Breast epithelium (tissue), 4 donors: Measurements from ENCODE around the gene ADAM22. TPM values are rescaled to one million over a fixed set of nuclear protein-coding genes. Genes with fewer than 3 reads are reported as not detected.
"Not testable (repeated sequence)": the region's sequence is repeated elsewhere in the genome, so short reads cannot be mapped to it uniquely, and the experiment has no call there.

Source experiments
- DNase-seq, 2 donors: peaks; one replicate each; pipeline ENCODE4 v3.0.0-alpha.2; 2019; ENCODE audit warnings: low spot score in 2 of 2
- H3K27ac ChIP-seq, 2 donors: fragments of 200-600 bp; sonication (generic) in 1 of 2; one replicate each; pipeline ENCODE4 v1.5.1; 2016 to 2019; ENCODE audit warnings: mild to moderate bottlenecking in 1 of 2
- H3K27me3 ChIP-seq, 2 donors: fragments of 200-600 bp; sonication (generic) in 1 of 2; one replicate each; pipeline versions ENCODE4 v1.5.1 to v1.6.0; 2017 to 2019; ENCODE audit warnings: control low read depth in 1 of 2, mild to moderate bottlenecking in 1 of 2
- H3K36me3 ChIP-seq: fragments of 200-600 bp; one replicate; pipeline ENCODE4 v1.5.1; 2019
- H3K4me1 ChIP-seq, 2 donors: fragments of 200-600 bp; sonication (generic); one replicate each; pipeline ENCODE4 v1.5.1; 2016 to 2019; ENCODE audit warnings: control low read depth in 1 of 2
- H3K4me3 ChIP-seq, 3 donors: fragments of 200-600 bp; sonication (generic); 1 replicate in 2 of 3; 2 replicates in 1 of 3; pipeline ENCODE4 v1.5.1; 2016 to 2019; ENCODE audit warnings: mild to moderate bottlenecking in 3 of 3, moderate library complexity in 2 of 3
- H3K9me3 ChIP-seq, 2 donors: fragments of 200-600 bp; sonication (generic) in 1 of 2; one replicate each; pipeline ENCODE4 v1.5.1; 2016 to 2019; ENCODE audit warnings: control low read depth in 1 of 2
- POLR2A ChIP-seq: fragments of 450-650 bp; IDR thresholded peaks from one replicate; pipeline ENCODE4 v1.6.1; 2016; ENCODE audit warnings: antibody characterized with exemption, mild to moderate bottlenecking, moderate library complexity
- POLR2AphosphoS5 ChIP-seq, 3 donors: sonication (generic); formaldehyde crosslinking; IDR thresholded peaks; one replicate each; pipeline ENCODE4 v1.6.1; 2017; ENCODE audit warnings: antibody characterized with exemption in 3 of 3
- intact Hi-C: fragments of 100-400 bp; cut with DNase I; formaldehyde crosslinking; loops from one replicate; pipeline ENCODE4 v1.15.1; 2023; ENCODE audit warnings: low total_unique reads
- total RNA-seq, 3 donors: library from RNA; depleted of rRNA; stranded (reverse); fragments of >200 nt; gene quantifications; one replicate each; pipeline ENCODE4 v1.1.0, GENCODE V29; 2016
- TF ChIP-seq, protein P1 (sequence below), 3 donors: fragments of 450-650 bp; IDR thresholded peaks; one replicate each; pipeline ENCODE4 v1.5.1; 2016 to 2017; ENCODE audit warnings: antibody characterized with exemption in 3 of 3, mild to moderate bottlenecking in 3 of 3, moderate library complexity in 3 of 3

Gene ADAM22, protein sequence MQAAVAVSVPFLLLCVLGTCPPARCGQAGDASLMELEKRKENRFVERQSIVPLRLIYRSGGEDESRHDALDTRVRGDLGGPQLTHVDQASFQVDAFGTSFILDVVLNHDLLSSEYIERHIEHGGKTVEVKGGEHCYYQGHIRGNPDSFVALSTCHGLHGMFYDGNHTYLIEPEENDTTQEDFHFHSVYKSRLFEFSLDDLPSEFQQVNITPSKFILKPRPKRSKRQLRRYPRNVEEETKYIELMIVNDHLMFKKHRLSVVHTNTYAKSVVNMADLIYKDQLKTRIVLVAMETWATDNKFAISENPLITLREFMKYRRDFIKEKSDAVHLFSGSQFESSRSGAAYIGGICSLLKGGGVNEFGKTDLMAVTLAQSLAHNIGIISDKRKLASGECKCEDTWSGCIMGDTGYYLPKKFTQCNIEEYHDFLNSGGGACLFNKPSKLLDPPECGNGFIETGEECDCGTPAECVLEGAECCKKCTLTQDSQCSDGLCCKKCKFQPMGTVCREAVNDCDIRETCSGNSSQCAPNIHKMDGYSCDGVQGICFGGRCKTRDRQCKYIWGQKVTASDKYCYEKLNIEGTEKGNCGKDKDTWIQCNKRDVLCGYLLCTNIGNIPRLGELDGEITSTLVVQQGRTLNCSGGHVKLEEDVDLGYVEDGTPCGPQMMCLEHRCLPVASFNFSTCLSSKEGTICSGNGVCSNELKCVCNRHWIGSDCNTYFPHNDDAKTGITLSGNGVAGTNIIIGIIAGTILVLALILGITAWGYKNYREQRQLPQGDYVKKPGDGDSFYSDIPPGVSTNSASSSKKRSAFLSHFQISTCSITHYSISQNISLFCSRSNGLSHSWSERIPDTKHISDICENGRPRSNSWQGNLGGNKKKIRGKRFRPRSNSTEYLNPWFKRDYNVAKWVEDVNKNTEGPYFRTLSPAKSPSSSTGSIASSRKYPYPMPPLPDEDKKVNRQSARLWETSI
- total RNA-seq = 1 to 10 TPM; 2.3 to 7.5 (median 3.4) TPM

DNA sequence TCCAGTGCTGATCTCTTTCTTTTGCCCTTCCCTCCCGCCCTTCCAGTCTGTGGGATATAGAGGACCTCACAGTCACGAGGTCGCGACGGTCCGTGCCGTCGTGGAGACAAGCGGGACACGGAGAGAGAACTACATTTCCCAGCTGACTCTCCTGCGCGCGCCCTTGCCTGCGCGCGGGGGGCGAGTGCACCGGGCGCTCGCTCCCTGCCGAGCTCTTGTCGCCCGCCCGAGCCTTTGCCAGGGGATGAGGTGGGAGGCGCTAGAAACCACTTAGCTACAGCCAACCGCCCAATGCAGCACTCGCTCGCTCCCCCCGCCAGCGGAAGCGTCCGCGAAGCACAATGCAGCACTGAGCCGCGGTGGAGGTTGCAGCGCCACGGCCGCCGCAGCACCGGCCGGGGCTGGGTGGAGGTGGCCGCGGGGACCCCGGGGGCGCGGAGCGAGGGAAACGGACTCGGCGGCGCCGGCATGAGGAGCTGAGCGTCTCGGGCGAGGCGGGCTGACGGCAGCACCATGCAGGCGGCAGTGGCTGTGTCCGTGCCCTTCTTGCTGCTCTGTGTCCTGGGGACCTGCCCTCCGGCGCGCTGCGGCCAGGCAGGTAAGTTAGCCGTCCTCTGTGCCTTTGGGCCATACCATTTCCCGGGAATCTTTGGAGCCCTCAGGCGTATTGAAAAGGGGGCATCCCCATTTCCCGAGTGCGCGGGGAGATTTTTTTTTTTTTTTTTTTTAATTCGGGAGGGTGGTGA, at the start of gene ADAM22:
ADAM22 (plus strand) TSS at position 299 of the 746 bp plus-strand sequence; CDS start at position 514, 215 bp downstream.
- Histone ChIP-seq H3K36me3 (no peaks in the 10 kb centered on the region), H3K27me3 (no peaks in the 10 kb centered on the region), H3K4me3 (peak within 1 kb of the TSS; percentile 68 to 82 (median 72)), H3K27ac (peak within 1 kb of the TSS; percentile 48), H3K9me3 (no peaks in the 10 kb centered on the region), H3K4me1 (no peaks in the 10 kb centered on the region)
- intact Hi-C loops = no loop called here
- DNase-seq = peak; percentile 70 to 75
- TF ChIP-seq, protein P1, sequence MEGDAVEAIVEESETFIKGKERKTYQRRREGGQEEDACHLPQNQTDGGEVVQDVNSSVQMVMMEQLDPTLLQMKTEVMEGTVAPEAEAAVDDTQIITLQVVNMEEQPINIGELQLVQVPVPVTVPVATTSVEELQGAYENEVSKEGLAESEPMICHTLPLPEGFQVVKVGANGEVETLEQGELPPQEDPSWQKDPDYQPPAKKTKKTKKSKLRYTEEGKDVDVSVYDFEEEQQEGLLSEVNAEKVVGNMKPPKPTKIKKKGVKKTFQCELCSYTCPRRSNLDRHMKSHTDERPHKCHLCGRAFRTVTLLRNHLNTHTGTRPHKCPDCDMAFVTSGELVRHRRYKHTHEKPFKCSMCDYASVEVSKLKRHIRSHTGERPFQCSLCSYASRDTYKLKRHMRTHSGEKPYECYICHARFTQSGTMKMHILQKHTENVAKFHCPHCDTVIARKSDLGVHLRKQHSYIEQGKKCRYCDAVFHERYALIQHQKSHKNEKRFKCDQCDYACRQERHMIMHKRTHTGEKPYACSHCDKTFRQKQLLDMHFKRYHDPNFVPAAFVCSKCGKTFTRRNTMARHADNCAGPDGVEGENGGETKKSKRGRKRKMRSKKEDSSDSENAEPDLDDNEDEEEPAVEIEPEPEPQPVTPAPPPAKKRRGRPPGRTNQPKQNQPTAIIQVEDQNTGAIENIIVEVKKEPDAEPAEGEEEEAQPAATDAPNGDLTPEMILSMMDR (IDR thresholded peaks at IDR 0.05) = no peak
- peak in 1 of 3 donors; percentile 11 for TF ChIP-seq POLR2AphosphoS5 (IDR thresholded peaks at IDR 0.05)
- TF ChIP-seq POLR2A = no peak

DNA sequence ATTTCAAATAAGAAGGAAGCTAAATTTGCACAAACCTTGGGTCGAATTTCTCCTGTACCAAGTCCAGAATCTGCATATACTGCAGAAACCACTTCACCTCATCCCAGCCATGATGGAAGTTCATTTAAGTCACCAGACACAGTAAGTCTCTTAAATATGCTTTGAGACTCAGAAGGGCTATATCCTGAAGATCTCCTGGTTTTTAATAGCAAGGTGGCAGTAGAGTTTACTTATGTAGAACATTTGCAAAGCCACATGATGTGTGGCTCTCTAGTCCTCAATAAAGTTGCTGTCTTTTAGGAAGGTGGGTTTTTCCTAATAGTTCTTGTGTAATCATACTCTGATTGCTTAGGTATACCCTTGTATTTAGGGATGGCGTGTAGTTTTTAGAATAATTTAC, 49.0 kb upstream of the ADAM22 start:
- no peaks in the 10 kb centered on the region for H3K4me1 ChIP-seq
- no peak overlapping the region for H3K27ac ChIP-seq
- no peaks in the 10 kb centered on the region for H3K9me3 ChIP-seq
- TF ChIP-seq POLR2AphosphoS5 (IDR thresholded peaks at IDR 0.05) (no peak), POLR2A (no peak)
- TF ChIP-seq, protein P1 (IDR thresholded peaks at IDR 0.05) = no peak
- no peaks in the 10 kb centered on the region for H3K36me3 ChIP-seq
- intact Hi-C loops = no loop called here
- no peak for DNase-seq
- H3K4me3 ChIP-seq = no peak overlapping the region
- H3K27me3 ChIP-seq = no peaks in the 10 kb centered on the region

DNA sequence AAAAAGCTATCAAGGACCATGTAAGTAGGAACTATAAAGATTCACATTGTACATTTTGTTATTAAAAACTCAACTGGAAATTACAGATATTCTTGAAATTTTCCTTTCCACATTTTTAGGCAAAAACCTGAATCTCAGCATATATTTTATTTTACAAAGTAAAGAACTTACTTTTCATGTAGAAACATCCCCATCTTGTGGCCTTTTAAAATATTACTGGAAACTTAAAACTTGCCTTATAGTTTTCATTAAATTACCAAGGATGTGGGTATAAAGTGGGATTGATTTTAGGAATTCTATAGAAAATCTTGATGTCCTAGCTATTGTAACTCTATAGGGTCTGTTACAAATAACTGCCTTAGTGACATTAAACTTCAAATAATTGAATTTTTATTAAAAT, 47.2 kb upstream of the ADAM22 start:
- H3K9me3 ChIP-seq = no peaks in the 10 kb centered on the region
- TF ChIP-seq POLR2AphosphoS5 (IDR thresholded peaks at IDR 0.05) (no peak), POLR2A (no peak)
- TF ChIP-seq, protein P1 (IDR thresholded peaks at IDR 0.05) = peak in 2 of 3 donors; percentile 35 to 53
- no peaks in the 10 kb centered on the region for H3K36me3 ChIP-seq
- intact Hi-C loops = no loop called here
- H3K27ac ChIP-seq = no peak overlapping the region
- H3K4me1 ChIP-seq = no peaks in the 10 kb centered on the region
- H3K4me3 ChIP-seq = no peak overlapping the region
- no peaks in the 10 kb centered on the region for H3K27me3 ChIP-seq
- DNase-seq = no peak

DNA sequence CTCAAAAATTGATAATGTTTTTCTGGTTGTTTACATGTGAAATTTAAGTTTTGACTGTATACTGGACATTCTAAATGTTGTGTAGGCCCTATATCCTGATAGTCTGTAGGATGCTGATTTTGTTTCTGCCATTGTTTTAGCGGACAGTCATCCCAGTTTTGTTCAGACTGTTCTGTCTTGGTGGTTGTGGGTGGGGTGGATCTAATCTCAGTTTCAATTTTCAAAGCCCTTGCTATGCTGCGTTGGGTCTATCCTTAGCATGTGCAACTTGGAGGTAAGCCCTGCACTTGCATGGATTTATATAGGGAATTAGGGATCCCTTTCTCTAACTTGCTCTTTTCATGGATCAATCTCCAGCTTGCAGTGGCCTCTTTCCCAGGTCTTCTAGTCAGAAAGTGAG, 38.7 kb upstream of the ADAM22 start:
- DNase-seq = no peak
- Histone ChIP-seq H3K9me3 (no peaks in the 10 kb centered on the region), H3K27ac (no peak overlapping the region), H3K27me3 (no peaks in the 10 kb centered on the region), H3K4me1 (no peaks in the 10 kb centered on the region), H3K4me3 (no peak overlapping the region), H3K36me3 (no peaks in the 10 kb centered on the region)
- TF ChIP-seq POLR2A = no peak
- intact Hi-C loops = no loop called here

DNA sequence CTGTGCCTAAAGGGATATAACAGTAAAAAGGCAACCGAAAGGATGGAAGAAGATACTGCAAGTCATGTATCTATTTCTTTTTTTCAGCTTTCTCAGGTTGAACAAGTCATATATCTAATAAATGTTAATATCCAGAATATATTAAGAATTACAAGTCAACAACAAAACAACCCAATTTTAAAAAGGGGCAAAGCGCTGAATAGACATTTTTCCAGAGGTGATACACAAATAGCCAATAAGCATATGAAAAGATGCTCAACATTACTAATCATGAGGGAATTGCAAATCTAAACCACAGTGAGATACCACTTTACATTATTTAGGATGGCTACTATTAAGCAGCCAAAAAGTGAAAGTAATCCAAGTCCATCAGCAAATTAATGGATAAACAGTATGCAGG, 34.8 kb upstream of the ADAM22 start:
- intact Hi-C loops = no loop called here
- H3K4me1 ChIP-seq = no peaks in the 10 kb centered on the region
- DNase-seq = no peak
- no peak overlapping the region for H3K27ac ChIP-seq
- no peaks in the 10 kb centered on the region for H3K36me3 ChIP-seq
- no peak overlapping the region for H3K4me3 ChIP-seq
- H3K9me3 ChIP-seq = no peaks in the 10 kb centered on the region
- TF ChIP-seq POLR2AphosphoS5 (IDR thresholded peaks at IDR 0.05) = no peak
- TF ChIP-seq, protein P1 (IDR thresholded peaks at IDR 0.05) = no peak
- TF ChIP-seq POLR2A = no peak
- H3K27me3 ChIP-seq = no peaks in the 10 kb centered on the region

DNA sequence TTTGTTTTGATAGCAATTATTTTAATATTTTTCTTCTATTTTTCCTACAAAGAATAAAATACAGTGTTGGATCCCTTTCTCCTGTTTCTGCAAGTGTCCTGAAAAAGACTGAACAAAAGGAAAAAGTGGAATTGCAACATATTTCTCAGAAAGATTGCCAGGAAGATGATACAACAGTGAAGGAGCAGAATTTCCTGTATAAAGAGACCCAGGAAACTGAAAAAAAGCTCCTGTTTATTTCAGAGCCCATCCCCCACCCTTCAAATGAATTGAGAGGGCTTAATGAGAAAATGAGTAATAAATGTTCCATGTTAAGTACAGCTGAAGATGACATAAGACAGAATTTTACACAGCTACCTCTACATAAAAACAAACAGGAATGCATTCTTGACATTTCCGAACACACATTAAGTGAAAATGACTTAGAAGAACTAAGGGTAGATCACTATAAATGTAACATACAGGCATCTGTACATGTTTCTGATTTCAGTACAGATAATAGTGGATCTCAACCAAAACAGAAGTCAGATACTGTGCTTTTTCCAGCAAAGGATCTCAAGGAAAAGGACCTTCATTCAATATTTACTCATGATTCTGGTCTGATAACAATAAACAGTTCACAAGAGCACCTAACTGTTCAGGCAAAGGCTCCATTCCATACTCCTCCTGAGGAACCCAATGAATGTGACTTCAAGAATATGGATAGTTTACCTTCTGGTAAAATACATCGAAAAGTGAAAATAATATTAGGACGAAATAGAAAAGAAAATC, 26.7 kb upstream of the ADAM22 start:
- DNase-seq, H3K36me3 ChIP-seq, H3K4me1 ChIP-seq, H3K27me3 ChIP-seq, H3K4me3 ChIP-seq, intact Hi-C loops, H3K9me3 ChIP-seq: not testable (repeated sequence)
- H3K27ac ChIP-seq = peak overlapping the region in 1 of 2 donors; percentile 21

DNA sequence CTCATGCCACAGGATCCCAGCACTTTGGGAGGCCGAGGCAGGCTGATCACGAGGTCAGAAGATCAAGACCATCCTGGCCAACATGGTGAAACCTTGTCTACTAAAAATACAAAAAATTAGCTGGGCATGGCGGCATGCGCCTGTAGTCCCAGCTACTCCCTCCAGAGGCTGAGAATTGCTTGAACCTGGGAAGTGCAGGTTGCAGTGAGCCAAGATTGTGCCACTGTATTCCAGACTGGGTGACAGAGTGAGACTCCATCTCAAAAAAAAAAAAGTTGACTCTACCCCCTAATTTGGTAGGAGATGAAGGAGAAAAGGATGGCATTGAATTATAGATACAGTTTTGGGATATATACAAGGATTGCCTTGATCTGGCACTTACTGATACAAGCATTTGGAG, 25.2 kb upstream of the ADAM22 start:
- H3K27ac ChIP-seq, H3K4me3 ChIP-seq, H3K27me3 ChIP-seq, H3K9me3 ChIP-seq, intact Hi-C loops, DNase-seq, H3K4me1 ChIP-seq, H3K36me3 ChIP-seq: not testable (repeated sequence)
